GM18505 (cell line): ENCODE results near the gene SYTL2.

Source experiments
- ATAC-seq: cut with Tn5 transposase; IDR thresholded peaks from one replicate; pipeline ENCODE4 v1.9.1; 2021; ENCODE audit not compliant: unreplicated experiment
- POLR2A ChIP-seq: IDR thresholded peaks from 4 replicates; pipeline ENCODE4 v1.6.1; 2011; ENCODE audit warnings: borderline replicate concordance; ENCODE audit not compliant: insufficient read depth, insufficient read length; ENCODE audit errors: extremely low read depth

The SYTL2 gene

GRCh38 chr11:85776951-85777602, 33.9 kb downstream of the SYTL2 start:
- no peak for TF ChIP-seq POLR2A
- ATAC-seq, result no peak

GRCh38 chr11:85774256-85775101, 36.5 kb downstream of the SYTL2 start:
- no peak for ATAC-seq
- TF ChIP-seq POLR2A, result no peak

- TF ChIP-seq POLR2A, result no peak
- ATAC-seq, result no peak
Observed at GRCh38 chr11:85772695-85773094, 38.2 kb downstream of the SYTL2 start.

GRCh38 chr11:85771568-85771967, 39.4 kb downstream of the SYTL2 start:
- ATAC-seq, result no peak

GRCh38 chr11:85769771-85770170, 41.2 kb downstream of the SYTL2 start:
- no peak for TF ChIP-seq POLR2A
- ATAC-seq, result no peak

More at GRCh38 chr11:85771568-85771967, 39.4 kb downstream of the SYTL2 start:
- no peak for TF ChIP-seq POLR2A

GRCh38 chr11:85768473-85769146, 42.3 kb downstream of the SYTL2 start:
- TF ChIP-seq POLR2A, result no peak

GRCh38 chr11:85767246-85767945, 43.5 kb downstream of the SYTL2 start:
- no peak for TF ChIP-seq POLR2A
- ATAC-seq, result no peak

More at GRCh38 chr11:85768473-85769146, 42.3 kb downstream of the SYTL2 start:
- no peak for ATAC-seq

GRCh38 chr11:85766721-85767161, 44.2 kb downstream of the SYTL2 start:
- TF ChIP-seq POLR2A, result no peak
- no peak for ATAC-seq

- no peak for ATAC-seq
- TF ChIP-seq POLR2A, result no peak
Observed at GRCh38 chr11:85764796-85765195, 46.1 kb downstream of the SYTL2 start.

GRCh38 chr11:85762226-85762625, 48.7 kb downstream of the SYTL2 start:
- no peak for TF ChIP-seq POLR2A
- ATAC-seq, result no peak

- no peak for ATAC-seq
- TF ChIP-seq POLR2A, result no peak
Observed at GRCh38 chr11:85759915-85760314, 51.0 kb downstream of the SYTL2 start.

GRCh38 chr11:85758480-85759039, 52.4 kb downstream of the SYTL2 start:
- ATAC-seq, result no peak

More at GRCh38 chr11:85758480-85759039, 52.4 kb downstream of the SYTL2 start:
- TF ChIP-seq POLR2A, result no peak
